A549 (cell line): Measurements from ENCODE around the gene ZNF397. TPM values are rescaled to one million over a fixed set of nuclear protein-coding genes. Genes with fewer than 3 reads are reported as not detected.

Experiments
- ATAC-seq, 2 experiments: fragments of 200-7000 bp in 1 of 2; fragments of >200 bp in 1 of 2; cut with Nextera tagmentation in 1 of 2; cut with Tn5 transposase in 1 of 2; 3 replicates each; pipeline versions ENCODE4 v1.8.0 to v1.9.1; 2018 to 2020; ENCODE audit warnings: mild to moderate bottlenecking in 1 of 2, moderate library complexity in 1 of 2
- CTCF ChIA-PET: fragments of 300-600 bp; sonication (Branson Sonifier 250); formaldehyde crosslinking; extraction: SDS; loops from one replicate; lab custom pipeline; 2021; ENCODE audit warnings: antibody characterized with exemption, inconsistent platforms; lab: Yijun Ruan, JAX
- POLR2A ChIA-PET: fragments of 350-600 bp; formaldehyde crosslinking; extraction: SDS; loops from one replicate; lab custom pipeline; 2021; ENCODE audit warnings: antibody characterized with exemption, inconsistent platforms; lab: Yijun Ruan, JAX
- DNase-seq, 2 experiments: peaks; one replicate each; pipeline versions ENCODE4 v3.0.0 to v3.0.0-alpha.2; 2011 to 2016; ENCODE audit warnings: low read depth in 1 of 2, low spot score in 1 of 2
- FAIRE-seq: peaks from 2 replicates; lab custom pipeline; 2011; peaks lifted over from hg19 to GRCh38; lab: Jason Lieb, UNC
- H3K27ac ChIP-seq, 2 experiments: fragments of >200 bp; sonication (Bioruptor Twin); formaldehyde crosslinking; 3 replicates each; pipeline ENCODE4 v1.5.1; 2016 to 2017
- H3K4me1 ChIP-seq: fragments of >200 bp; sonication (Bioruptor Twin); formaldehyde crosslinking; 3 replicates; pipeline ENCODE4 v1.6.1; 2016
- H3K4me2 ChIP-seq: fragments of >200 bp; sonication (Bioruptor Twin); formaldehyde crosslinking; 3 replicates; pipeline ENCODE4 v1.6.1; 2016
- H3K4me3 ChIP-seq: fragments of >200 bp; sonication (Bioruptor Twin); formaldehyde crosslinking; 3 replicates; pipeline ENCODE4 v1.5.1; 2016
- H3K9me3 ChIP-seq: fragments of >200 bp; sonication (Bioruptor Twin); formaldehyde crosslinking; 3 replicates; pipeline ENCODE4 v1.6.1; 2016
- CBX2 ChIP-seq: fragments of 200-600 bp; sonication (generic); IDR thresholded peaks from 2 replicates; pipeline ENCODE4 v1.6.1; 2016; ENCODE audit warnings: low read depth, mild to moderate bottlenecking, borderline replicate concordance
- CBX8 ChIP-seq: fragments of 200-600 bp; sonication (generic); IDR thresholded peaks from 2 replicates; pipeline ENCODE4 v1.6.1; 2016
- CEBPB ChIP-seq, 2 experiments: fragments of >200 bp in 1 of 2; sonication (Bioruptor Twin) in 1 of 2; formaldehyde crosslinking in 1 of 2; IDR thresholded peaks; 2 replicates each; pipeline ENCODE4 v1.6.1; 2012 to 2016
- CHD2 ChIP-seq: fragments of 150-350 bp; IDR thresholded peaks from 2 replicates; pipeline ENCODE4 v1.6.1; 2014; ENCODE audit warnings: low read length; ENCODE audit not compliant: partially characterized antibody
- EHF ChIP-seq: fragments of 250-450 bp; sonication (Bioruptor Pico); IDR thresholded peaks from 2 replicates; pipeline ENCODE4 v1.5.0; 2020; ENCODE audit warnings: mild to moderate bottlenecking
- EHMT2 ChIP-seq: fragments of 200-600 bp; sonication (generic); IDR thresholded peaks from 2 replicates; pipeline ENCODE4 v1.6.1; 2016; ENCODE audit warnings: antibody characterized with exemption, low read depth, mild to moderate bottlenecking, moderate library complexity
- EP300 ChIP-seq, 2 experiments: fragments of >200 bp; sonication (Bioruptor Twin); formaldehyde crosslinking; IDR thresholded peaks; 2 replicates in 1 of 2; 3 replicates in 1 of 2; pipeline ENCODE4 v1.6.1; 2016 to 2017
- FOXS1 ChIP-seq: fragments of 250-450 bp; sonication (Bioruptor Pico); IDR thresholded peaks from 2 replicates; pipeline ENCODE4 v1.5.0; 2020; ENCODE audit warnings: mild to moderate bottlenecking, moderate library complexity
- HDAC2 ChIP-seq: fragments of 200-600 bp; sonication (generic); IDR thresholded peaks from 2 replicates; pipeline ENCODE4 v1.6.1; 2016
- HEYL ChIP-seq: fragments of 250-450 bp; sonication (Bioruptor Pico); IDR thresholded peaks from 2 replicates; pipeline ENCODE4 v1.8.0; 2021; ENCODE audit warnings: mild to moderate bottlenecking, moderate library complexity
- HOXB13 ChIP-seq: fragments of 250-450 bp; sonication (Bioruptor Pico); IDR thresholded peaks from 2 replicates; pipeline ENCODE4 v1.5.0; 2020; ENCODE audit warnings: low read depth, mild to moderate bottlenecking, moderate library complexity
- JUN ChIP-seq, 2 experiments: fragments of >200 bp; sonication (Bioruptor Twin); formaldehyde crosslinking; IDR thresholded peaks; 2 replicates in 1 of 2; 3 replicates in 1 of 2; pipeline ENCODE4 v1.6.1; 2016 to 2017
- NR3C1 ChIP-seq: fragments of >200 bp; sonication (Bioruptor Twin); formaldehyde crosslinking; IDR thresholded peaks from 3 replicates; pipeline ENCODE4 v1.6.1; 2017
- RNF2 ChIP-seq: fragments of 200-600 bp; sonication (generic); IDR thresholded peaks from 2 replicates; pipeline ENCODE4 v1.6.1; 2016; ENCODE audit warnings: low read depth, mild to moderate bottlenecking, antibody characterized with exemption, moderate library complexity, borderline replicate concordance
- SMC3 ChIP-seq: fragments of >200 bp; sonication (Bioruptor Twin); formaldehyde crosslinking; IDR thresholded peaks from 3 replicates; pipeline ENCODE4 v1.6.1; 2018; ENCODE audit warnings: inconsistent platforms
- TFCP2L1 ChIP-seq: fragments of 250-450 bp; sonication (Bioruptor Pico); IDR thresholded peaks from 2 replicates; pipeline ENCODE4 v1.5.0; 2021; ENCODE audit warnings: mild to moderate bottlenecking
- ZFP36 ChIP-seq: fragments of 450-650 bp; IDR thresholded peaks from 2 replicates; pipeline ENCODE4 v1.6.1; 2014; ENCODE audit warnings: borderline replicate concordance; ENCODE audit not compliant: partially characterized antibody
- ZNF302 ChIP-seq: fragments of 250-450 bp; sonication (Bioruptor Pico); IDR thresholded peaks from 2 replicates; pipeline ENCODE4 v1.9.0; 2021; ENCODE audit warnings: inconsistent platforms, mild to moderate bottlenecking, moderate library complexity
- WGBS: methylation state at CpG from one replicate; pipeline ENCODE4 v1.1.6; 2017; ENCODE audit errors: missing lambda C conversion rate; 5-methylcytosine and 5-hydroxymethylcytosine counted together
- polyA plus RNA-seq, 4 experiments: library from polyadenylated mRNA; depleted of rRNA in 3 of 4; stranded (reverse); fragments of >200 nt; fragmentation: RNase III in 1 of 4; extraction: RNeasy Plus Mini Kit Qiagen cat#74134 plus additional on column Dnase treatment in 1 of 4; gene quantifications; 2 replicates in 3 of 4; 3 replicates in 1 of 4; pipeline ENCODE4 v1.2.3, GENCODE V29; 2011 to 2017
- TF ChIP-seq, protein P1 (sequence below): IDR thresholded peaks from 2 replicates; pipeline ENCODE4 v1.6.1; 2012
- TF ChIP-seq, protein P2 (sequence below): fragments of 200-600 bp; sonication (generic); IDR thresholded peaks from 2 replicates; pipeline ENCODE4 v1.6.1; 2016; ENCODE audit warnings: antibody characterized with exemption, mild to moderate bottlenecking, moderate library complexity
- TF ChIP-seq, protein P3 (sequence below): fragments of 450-650 bp; IDR thresholded peaks from 2 replicates; pipeline ENCODE4 v1.6.1; 2014; ENCODE audit warnings: antibody characterized with exemption
- TF ChIP-seq, protein P4 (sequence below): IDR thresholded peaks from 2 replicates; pipeline ENCODE4 v1.6.1; 2012

ZNF397 gene
- polyA plus RNA-seq, 2 of the 4 experiments (the other 2 are of a cell fraction) = 7.9 to 8.0 TPM

DNA sequence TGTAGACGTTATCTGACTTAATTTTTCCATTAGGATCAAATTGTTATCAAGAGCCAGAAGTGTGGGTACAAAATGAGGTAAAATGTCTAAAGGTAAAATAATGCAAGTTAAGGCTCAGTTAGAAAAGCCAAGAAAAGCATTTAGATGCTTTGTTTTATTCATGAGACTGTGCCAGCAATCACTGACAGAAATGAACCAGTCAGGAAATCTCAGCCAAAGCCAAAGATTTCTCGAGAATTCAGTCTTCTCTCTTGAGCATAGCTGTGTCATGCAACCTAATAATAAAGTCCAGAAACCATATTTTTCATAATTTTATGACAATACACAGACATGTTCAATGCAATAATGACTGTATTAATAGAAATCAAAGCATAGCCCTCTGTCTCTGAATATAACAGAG, 43.5 kb upstream of the ZNF397 start:
- TF ChIP-seq NR3C1 (no peak), HDAC2 (no peak), FOXS1 (no peak), EHMT2 (no peak), CEBPB (IDR thresholded peaks at IDR 0.05) (no peak), CHD2 (no peak)
- 30% methylated on average over 2 of the region's 2 CpGs for WGBS
- CTCF ChIA-PET = no interaction called here
- H3K4me3 ChIP-seq = no peak overlapping the region
- no peak for ATAC-seq
- no peaks in the 10 kb centered on the region for H3K9me3 ChIP-seq
- no peak overlapping the region for H3K27ac ChIP-seq
- DNase-seq = no peak
- POLR2A ChIA-PET = no interaction called here
- no peak overlapping the region for H3K4me2 ChIP-seq
- no peaks in the 10 kb centered on the region for H3K4me1 ChIP-seq
- FAIRE-seq = no peak

DNA sequence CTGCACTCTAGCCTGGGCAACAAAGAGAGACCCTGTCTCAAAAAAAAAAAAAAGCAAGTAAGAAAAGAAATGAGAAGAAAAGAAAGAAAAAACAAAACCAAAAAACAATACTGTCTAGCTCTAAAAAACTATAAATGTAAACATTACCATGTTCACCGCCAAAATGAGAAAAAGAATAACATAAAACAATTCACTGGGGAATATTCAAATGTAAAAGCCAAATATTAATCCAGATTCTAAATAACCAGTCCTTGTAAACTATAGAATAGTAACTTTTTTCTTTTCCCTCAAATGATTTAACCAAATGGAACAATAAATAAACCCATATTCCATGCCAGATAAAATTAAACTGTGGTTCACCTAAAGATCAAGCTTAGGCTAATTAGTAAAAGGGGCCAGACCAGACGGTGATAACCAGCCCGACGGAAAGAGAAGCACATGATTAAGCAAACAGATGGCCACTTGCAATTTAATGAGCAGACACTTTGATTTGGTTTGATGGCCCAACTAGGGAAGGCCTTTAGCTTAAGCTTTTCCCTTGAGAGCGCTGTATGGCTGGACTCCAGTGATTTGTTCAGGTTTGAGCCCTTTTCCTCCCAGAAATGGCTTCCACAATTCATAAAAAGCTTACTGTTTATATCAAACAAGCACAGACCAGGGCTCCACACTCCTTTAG, 39.4 kb upstream of the ZNF397 start:
- ChIA-PET POLR2A (no interaction called here), CTCF (no interaction called here)
- H3K4me2 ChIP-seq = no peak overlapping the region
- 79% methylated on average over 5 of the region's 5 CpGs for WGBS
- TF ChIP-seq, protein P1, sequence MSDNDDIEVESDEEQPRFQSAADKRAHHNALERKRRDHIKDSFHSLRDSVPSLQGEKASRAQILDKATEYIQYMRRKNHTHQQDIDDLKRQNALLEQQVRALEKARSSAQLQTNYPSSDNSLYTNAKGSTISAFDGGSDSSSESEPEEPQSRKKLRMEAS = no peak
- no peak for TF ChIP-seq HEYL (CRISPR knock-in tag)
- TF ChIP-seq CBX8 = no peak
- no peak for TF ChIP-seq ZFP36
- TF ChIP-seq HOXB13 (CRISPR knock-in tag) = no peak
- no peak for TF ChIP-seq RNF2
- TF ChIP-seq, protein P2, sequence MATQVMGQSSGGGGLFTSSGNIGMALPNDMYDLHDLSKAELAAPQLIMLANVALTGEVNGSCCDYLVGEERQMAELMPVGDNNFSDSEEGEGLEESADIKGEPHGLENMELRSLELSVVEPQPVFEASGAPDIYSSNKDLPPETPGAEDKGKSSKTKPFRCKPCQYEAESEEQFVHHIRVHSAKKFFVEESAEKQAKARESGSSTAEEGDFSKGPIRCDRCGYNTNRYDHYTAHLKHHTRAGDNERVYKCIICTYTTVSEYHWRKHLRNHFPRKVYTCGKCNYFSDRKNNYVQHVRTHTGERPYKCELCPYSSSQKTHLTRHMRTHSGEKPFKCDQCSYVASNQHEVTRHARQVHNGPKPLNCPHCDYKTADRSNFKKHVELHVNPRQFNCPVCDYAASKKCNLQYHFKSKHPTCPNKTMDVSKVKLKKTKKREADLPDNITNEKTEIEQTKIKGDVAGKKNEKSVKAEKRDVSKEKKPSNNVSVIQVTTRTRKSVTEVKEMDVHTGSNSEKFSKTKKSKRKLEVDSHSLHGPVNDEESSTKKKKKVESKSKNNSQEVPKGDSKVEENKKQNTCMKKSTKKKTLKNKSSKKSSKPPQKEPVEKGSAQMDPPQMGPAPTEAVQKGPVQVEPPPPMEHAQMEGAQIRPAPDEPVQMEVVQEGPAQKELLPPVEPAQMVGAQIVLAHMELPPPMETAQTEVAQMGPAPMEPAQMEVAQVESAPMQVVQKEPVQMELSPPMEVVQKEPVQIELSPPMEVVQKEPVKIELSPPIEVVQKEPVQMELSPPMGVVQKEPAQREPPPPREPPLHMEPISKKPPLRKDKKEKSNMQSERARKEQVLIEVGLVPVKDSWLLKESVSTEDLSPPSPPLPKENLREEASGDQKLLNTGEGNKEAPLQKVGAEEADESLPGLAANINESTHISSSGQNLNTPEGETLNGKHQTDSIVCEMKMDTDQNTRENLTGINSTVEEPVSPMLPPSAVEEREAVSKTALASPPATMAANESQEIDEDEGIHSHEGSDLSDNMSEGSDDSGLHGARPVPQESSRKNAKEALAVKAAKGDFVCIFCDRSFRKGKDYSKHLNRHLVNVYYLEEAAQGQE = no peak
- TF ChIP-seq, protein P3, sequence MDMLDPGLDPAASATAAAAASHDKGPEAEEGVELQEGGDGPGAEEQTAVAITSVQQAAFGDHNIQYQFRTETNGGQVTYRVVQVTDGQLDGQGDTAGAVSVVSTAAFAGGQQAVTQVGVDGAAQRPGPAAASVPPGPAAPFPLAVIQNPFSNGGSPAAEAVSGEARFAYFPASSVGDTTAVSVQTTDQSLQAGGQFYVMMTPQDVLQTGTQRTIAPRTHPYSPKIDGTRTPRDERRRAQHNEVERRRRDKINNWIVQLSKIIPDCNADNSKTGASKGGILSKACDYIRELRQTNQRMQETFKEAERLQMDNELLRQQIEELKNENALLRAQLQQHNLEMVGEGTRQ = no peak
- TF ChIP-seq CEBPB (IDR thresholded peaks at IDR 0.05) = no peak
- TF ChIP-seq JUN (IDR thresholded peaks at IDR 0.05) = no peak
- no peak for TF ChIP-seq EP300 (IDR thresholded peaks at IDR 0.05)
- TF ChIP-seq, protein P4, sequence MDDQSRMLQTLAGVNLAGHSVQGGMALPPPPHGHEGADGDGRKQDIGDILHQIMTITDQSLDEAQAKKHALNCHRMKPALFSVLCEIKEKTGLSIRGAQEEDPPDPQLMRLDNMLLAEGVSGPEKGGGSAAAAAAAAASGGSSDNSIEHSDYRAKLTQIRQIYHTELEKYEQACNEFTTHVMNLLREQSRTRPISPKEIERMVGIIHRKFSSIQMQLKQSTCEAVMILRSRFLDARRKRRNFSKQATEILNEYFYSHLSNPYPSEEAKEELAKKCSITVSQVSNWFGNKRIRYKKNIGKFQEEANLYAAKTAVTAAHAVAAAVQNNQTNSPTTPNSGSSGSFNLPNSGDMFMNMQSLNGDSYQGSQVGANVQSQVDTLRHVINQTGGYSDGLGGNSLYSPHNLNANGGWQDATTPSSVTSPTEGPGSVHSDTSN = no peak
- no peak for TF ChIP-seq EHMT2
- no peak for TF ChIP-seq ZNF302 (CRISPR knock-in tag)
- TF ChIP-seq EHF (CRISPR knock-in tag) = no peak
- TF ChIP-seq SMC3 = no peak
- no peak for TF ChIP-seq CBX2
- no peak for TF ChIP-seq TFCP2L1 (CRISPR knock-in tag)
- ATAC-seq (no peak), DNase-seq (no peak), FAIRE-seq (no peak)
- H3K27ac ChIP-seq = no peak overlapping the region
- no peaks in the 10 kb centered on the region for H3K9me3 ChIP-seq
- no peak overlapping the region for H3K4me3 ChIP-seq
- no peaks in the 10 kb centered on the region for H3K4me1 ChIP-seq
